IPS DF 6.9 (cell line): ENCODE data around the gene UBN1.

Experiments
- DNase-seq: peaks from one replicate; pipeline ENCODE4 v3.0.0-alpha.2; 2013; ENCODE audit warnings: low read depth, low spot score
- H3K27ac ChIP-seq: one replicate; pipeline ENCODE4 v1.5.1; 2013; ENCODE audit warnings: low read length, control low read depth
- H3K27me3 ChIP-seq: 2 replicates; pipeline ENCODE4 v1.6.1; 2013; ENCODE audit warnings: mild to moderate bottlenecking, low read length; ENCODE audit not compliant: control insufficient read depth, insufficient read depth
- H3K36me3 ChIP-seq: 2 replicates; pipeline ENCODE4 v1.6.1; 2013; ENCODE audit warnings: low read length; ENCODE audit not compliant: control insufficient read depth, insufficient read depth
- H3K4me1 ChIP-seq: 2 replicates; pipeline ENCODE4 v1.6.1; 2013; ENCODE audit warnings: low read length; ENCODE audit not compliant: control insufficient read depth, insufficient read depth
- H3K4me3 ChIP-seq: 2 replicates; pipeline ENCODE4 v1.5.1; 2013; ENCODE audit warnings: mild to moderate bottlenecking, low read length
- H3K9me3 ChIP-seq: 2 replicates; pipeline ENCODE4 v1.6.1; 2013; ENCODE audit warnings: low read length, inconsistent platforms; ENCODE audit not compliant: control insufficient read depth, insufficient read depth
- WGBS: extraction: QIAGEN DNeasy Blood & Tissue Kit; methylation state at CpG from one replicate; pipeline ENCODE4 v1.1.7; 2013; ENCODE audit warnings: mixed read lengths, missing lambda C conversion rate; ENCODE audit not compliant: insufficient read length, insufficient coverage; 5-methylcytosine and 5-hydroxymethylcytosine counted together

UBN1 gene

GRCh38 chr16:4820652-4821051 lies 26.6 kb upstream of the UBN1 start:
- Histone ChIP-seq H3K4me3 (no peak overlapping the region), H3K9me3 (no peaks in the 10 kb centered on the region), H3K4me1 (no peaks in the 10 kb centered on the region), H3K27ac (no peak overlapping the region), H3K36me3 (peaks cover 16% of the 10 kb centered on the region; the same call in 1 of the 2 replicates), H3K27me3 (no peaks in the 10 kb centered on the region)
- WGBS, result no CpG with 5 or more reads among the region's 6 CpGs
- DNase-seq, result no peak

GRCh38 chr16:4825196-4825595 lies 22.1 kb upstream of the UBN1 start:
- no peaks in the 10 kb centered on the region for H3K9me3 ChIP-seq
- H3K4me3 ChIP-seq, result no peak overlapping the region
- no peaks in the 10 kb centered on the region for H3K4me1 ChIP-seq
- H3K27me3 ChIP-seq, result no peaks in the 10 kb centered on the region
- H3K27ac ChIP-seq, result no peak overlapping the region
- peaks cover 19% of the 10 kb centered on the region; the same call in 1 of the 2 replicates for H3K36me3 ChIP-seq
- no peak for DNase-seq
- WGBS, result no CpG with 5 or more reads among the region's 8 CpGs

GRCh38 chr16:4826526-4826925 lies 20.8 kb upstream of the UBN1 start:
- no CpG with 5 or more reads among the region's 4 CpGs for WGBS
- peaks cover 20% of the 10 kb centered on the region for H3K36me3 ChIP-seq
- no peaks in the 10 kb centered on the region for H3K27me3 ChIP-seq
- no peaks in the 10 kb centered on the region for H3K4me1 ChIP-seq
- DNase-seq, result no peak
- no peaks in the 10 kb centered on the region for H3K9me3 ChIP-seq
- no peak overlapping the region for H3K4me3 ChIP-seq
- no peak overlapping the region for H3K27ac ChIP-seq

- DNase-seq, result no peak
- H3K36me3 ChIP-seq, result peaks cover 25% of the 10 kb centered on the region
These were observed 20.3 kb upstream of the UBN1 start for GRCh38 chr16:4826980-4827379.

GRCh38 chr16:4828567-4829321 lies 18.5 kb upstream of the UBN1 start:
- H3K27ac ChIP-seq, result no peak overlapping the region
- no peaks in the 10 kb centered on the region for H3K4me1 ChIP-seq
- no CpG with 5 or more reads among the region's 11 CpGs for WGBS
- peaks cover 25% of the 10 kb centered on the region for H3K36me3 ChIP-seq
- no peak overlapping the region for H3K4me3 ChIP-seq
- no peaks in the 10 kb centered on the region for H3K9me3 ChIP-seq
- no peak for DNase-seq
- H3K27me3 ChIP-seq, result no peaks in the 10 kb centered on the region

More at GRCh38 chr16:4826980-4827379, 20.3 kb upstream of the UBN1 start:
- no peaks in the 10 kb centered on the region for H3K4me1 ChIP-seq
- no peak overlapping the region for H3K4me3 ChIP-seq
- H3K27ac ChIP-seq, result no peak overlapping the region
- no peaks in the 10 kb centered on the region for H3K27me3 ChIP-seq
- WGBS, result no CpG with 5 or more reads among the region's 10 CpGs
- H3K9me3 ChIP-seq, result no peaks in the 10 kb centered on the region

GRCh38 chr16:4830408-4830807 lies 16.9 kb upstream of the UBN1 start:
- no peak for DNase-seq
- Histone ChIP-seq H3K4me3 (no peak overlapping the region), H3K9me3 (no peaks in the 10 kb centered on the region), H3K27me3 (no peaks in the 10 kb centered on the region), H3K27ac (no peak overlapping the region), H3K36me3 (peaks cover 25% of the 10 kb centered on the region), H3K4me1 (no peaks in the 10 kb centered on the region)
- WGBS, result no CpG with 5 or more reads among the region's 7 CpGs

GRCh38 chr16:4831616-4832015 lies 15.7 kb upstream of the UBN1 start:
- Histone ChIP-seq H3K4me1 (no peaks in the 10 kb centered on the region), H3K4me3 (no peak overlapping the region), H3K27me3 (no peaks in the 10 kb centered on the region), H3K9me3 (no peaks in the 10 kb centered on the region), H3K36me3 (peaks cover 25% of the 10 kb centered on the region), H3K27ac (no peak overlapping the region)
- WGBS, result no CpG with 5 or more reads among the region's 8 CpGs
- no peak for DNase-seq

- Histone ChIP-seq H3K4me3 (no peak overlapping the region), H3K9me3 (no peaks in the 10 kb centered on the region), H3K27ac (no peak overlapping the region), H3K4me1 (no peaks in the 10 kb centered on the region), H3K27me3 (no peaks in the 10 kb centered on the region), H3K36me3 (peaks cover 18% of the 10 kb centered on the region)
- no peak for DNase-seq
- no CpG with 5 or more reads among the region's 6 CpGs for WGBS
These were observed 14.5 kb upstream of the UBN1 start for GRCh38 chr16:4832698-4833343.

- H3K4me1 ChIP-seq, result no peaks in the 10 kb centered on the region
- no peak for DNase-seq
- no peaks in the 10 kb centered on the region for H3K9me3 ChIP-seq
- H3K4me3 ChIP-seq, result no peak overlapping the region
- no peaks in the 10 kb centered on the region for H3K27me3 ChIP-seq
- no peak overlapping the region for H3K27ac ChIP-seq
- H3K36me3 ChIP-seq, result peaks cover 17% of the 10 kb centered on the region
- no CpG with 5 or more reads among the region's 1 CpG for WGBS
These were observed 13.7 kb upstream of the UBN1 start for GRCh38 chr16:4833584-4833983.

GRCh38 chr16:4836727-4837126 lies 10.6 kb upstream of the UBN1 start:
- Histone ChIP-seq H3K27me3 (no peaks in the 10 kb centered on the region), H3K36me3 (peaks cover 20% of the 10 kb centered on the region), H3K27ac (no peak overlapping the region), H3K4me3 (no peak overlapping the region), H3K4me1 (no peaks in the 10 kb centered on the region), H3K9me3 (no peaks in the 10 kb centered on the region)
- WGBS, result no CpG with 5 or more reads among the region's 2 CpGs
- DNase-seq, result no peak
